ENCODE results near the gene ATF7IP. TPM values are rescaled to one million over a fixed set of nuclear protein-coding genes. Genes with fewer than 3 reads are reported as not detected.

The ATF7IP gene
- total RNA-seq, 1 experiment from 2014 or later: 17.6 TPM

- Histone ChIP-seq H3K4me3 (no peak overlapping the region), H3K36me3 (no peaks in the 10 kb centered on the region), H3K27me3 (replicated peaks) (no peaks in the 10 kb centered on the region), H3K9me3 (replicated peaks) (no peaks in the 10 kb centered on the region), H3K4me1 (replicated peaks) (no peaks in the 10 kb centered on the region), H3K27ac (no peak overlapping the region)
- no peak for DNase-seq (ENCODE audit: low read depth in 1 of 2, low spot score in 2 of 2)
These were observed 145.1 kb downstream of the ATF7IP start for GRCh38 chr12:14510574-14510973.

GRCh38 chr12:14514154-14514842, 148.8 kb downstream of the ATF7IP start:
- no peaks in the 10 kb centered on the region for H3K9me3 ChIP-seq (replicated peaks)
- DNase-seq (ENCODE audit: low read depth in 1 of 2, low spot score in 2 of 2): no peak

GRCh38 chr12:14514946-14515345, 149.5 kb downstream of the ATF7IP start:
- no peaks in the 10 kb centered on the region for H3K27me3 ChIP-seq (replicated peaks)
- H3K36me3 ChIP-seq: no peaks in the 10 kb centered on the region
- no peaks in the 10 kb centered on the region for H3K9me3 ChIP-seq (replicated peaks)
- no peaks in the 10 kb centered on the region for H3K4me1 ChIP-seq (replicated peaks)
- H3K27ac ChIP-seq: no peak overlapping the region
- H3K4me3 ChIP-seq: no peak overlapping the region
- no peak for DNase-seq (ENCODE audit: low read depth in 1 of 2, low spot score in 2 of 2)

More at GRCh38 chr12:14514154-14514842, 148.8 kb downstream of the ATF7IP start:
- H3K36me3 ChIP-seq: no peaks in the 10 kb centered on the region
- H3K4me3 ChIP-seq: no peak overlapping the region
- no peaks in the 10 kb centered on the region for H3K4me1 ChIP-seq (replicated peaks)
- H3K27ac ChIP-seq: no peak overlapping the region
- H3K27me3 ChIP-seq (replicated peaks): no peaks in the 10 kb centered on the region

DNA sequence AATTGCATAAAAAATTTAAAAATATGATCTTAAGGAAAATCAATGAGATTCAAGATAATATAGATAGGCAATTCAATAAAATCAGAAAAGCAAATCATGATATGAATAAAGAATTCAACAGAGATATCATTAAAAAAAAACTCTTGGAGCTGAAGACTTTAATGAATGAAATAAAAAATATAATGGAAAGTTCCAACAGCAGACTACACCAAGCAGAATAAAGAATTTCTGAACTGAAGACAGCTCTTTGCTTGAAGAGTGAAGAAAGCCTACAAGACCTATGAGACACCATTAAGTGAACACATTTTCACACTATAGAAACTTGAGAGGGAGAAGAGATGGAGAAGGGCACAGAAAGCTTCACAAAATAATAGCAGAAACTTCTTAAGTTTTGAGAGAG, 156.3 kb downstream of the ATF7IP start:
- no peaks in the 10 kb centered on the region for H3K27me3 ChIP-seq (replicated peaks)
- no peaks in the 10 kb centered on the region for H3K36me3 ChIP-seq
- DNase-seq (ENCODE audit: low read depth in 1 of 2, low spot score in 2 of 2): no peak
- H3K4me1 ChIP-seq (replicated peaks): no peaks in the 10 kb centered on the region
- H3K27ac ChIP-seq: no peak overlapping the region
- H3K4me3 ChIP-seq: no peak overlapping the region
- peaks cover 2% of the 10 kb centered on the region; the same call in 1 of the 2 replicates for H3K9me3 ChIP-seq (replicated peaks)

DNA sequence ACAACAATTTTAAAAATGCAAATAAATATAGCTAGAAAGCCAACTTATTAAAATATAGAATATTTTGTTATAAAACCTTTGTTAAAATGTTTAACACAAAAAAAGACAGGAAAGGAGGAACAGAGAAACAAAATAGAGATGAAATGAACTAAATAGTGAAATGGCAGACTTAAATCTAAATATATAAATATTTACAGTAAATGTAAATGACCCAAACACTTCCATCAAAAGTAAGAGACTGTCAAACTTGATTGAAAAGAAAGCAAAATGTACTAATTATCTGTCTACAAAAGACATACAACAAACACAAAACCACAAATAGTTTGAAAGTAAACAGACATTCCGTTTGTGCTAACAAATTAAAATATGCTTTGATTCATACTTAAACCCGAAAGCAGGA, 160.5 kb downstream of the ATF7IP start:
- no peak for DNase-seq (ENCODE audit: low read depth in 1 of 2, low spot score in 2 of 2)
- Histone ChIP-seq H3K9me3 (replicated peaks) (peaks cover 2% of the 10 kb centered on the region; the same call in 1 of the 2 replicates), H3K36me3 (no peaks in the 10 kb centered on the region), H3K27me3 (replicated peaks) (no peaks in the 10 kb centered on the region), H3K4me3 (no peak overlapping the region), H3K4me1 (replicated peaks) (no peaks in the 10 kb centered on the region), H3K27ac (no peak overlapping the region)

GRCh38 chr12:14532152-14532551, 166.7 kb downstream of the ATF7IP start:
- Histone ChIP-seq H3K4me3 (no peak overlapping the region), H3K4me1 (replicated peaks) (no peaks in the 10 kb centered on the region), H3K27ac (no peak overlapping the region), H3K9me3 (replicated peaks) (no peaks in the 10 kb centered on the region), H3K36me3 (no peaks in the 10 kb centered on the region), H3K27me3 (replicated peaks) (no peaks in the 10 kb centered on the region)
- no peak for DNase-seq (ENCODE audit: low read depth in 1 of 2, low spot score in 2 of 2)

DNA sequence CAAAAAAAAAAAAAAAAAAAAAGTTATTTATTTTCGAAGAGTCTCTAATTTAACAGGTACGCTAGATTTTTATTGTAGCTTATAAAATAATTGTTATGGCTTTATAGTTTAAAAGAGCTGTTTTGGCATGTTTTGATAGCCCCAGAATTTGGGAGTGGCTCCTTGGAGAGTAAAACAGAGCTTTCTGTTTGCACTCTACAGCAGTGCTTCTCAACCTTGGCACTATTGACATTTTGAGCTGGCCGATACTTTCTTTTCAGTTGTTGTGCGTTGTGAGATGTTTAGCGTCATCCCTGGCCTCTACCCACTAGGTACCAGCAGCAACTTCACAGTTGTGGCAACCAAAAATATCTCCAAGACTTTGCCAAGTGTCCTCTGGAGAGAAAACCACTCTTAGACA, 171.6 kb downstream of the ATF7IP start:
- Histone ChIP-seq H3K27ac (no peak overlapping the region), H3K4me3 (no peak overlapping the region), H3K36me3 (no peaks in the 10 kb centered on the region), H3K9me3 (replicated peaks) (no peaks in the 10 kb centered on the region), H3K27me3 (replicated peaks) (no peaks in the 10 kb centered on the region), H3K4me1 (replicated peaks) (no peaks in the 10 kb centered on the region)
- DNase-seq (ENCODE audit: low read depth in 1 of 2, low spot score in 2 of 2): no peak

GRCh38 chr12:14540801-14541462, 175.4 kb downstream of the ATF7IP start:
- no peaks in the 10 kb centered on the region for H3K9me3 ChIP-seq (replicated peaks)
- DNase-seq (ENCODE audit: low read depth in 1 of 2, low spot score in 2 of 2): no peak
- no peak overlapping the region for H3K27ac ChIP-seq
- H3K36me3 ChIP-seq: no peaks in the 10 kb centered on the region
- H3K4me1 ChIP-seq (replicated peaks): no peaks in the 10 kb centered on the region
- no peaks in the 10 kb centered on the region for H3K27me3 ChIP-seq (replicated peaks)
- H3K4me3 ChIP-seq: no peak overlapping the region

GRCh38 chr12:14545144-14546124, 180.0 kb downstream of the ATF7IP start:
- Histone ChIP-seq H3K36me3 (no peaks in the 10 kb centered on the region), H3K27ac (no peak overlapping the region), H3K27me3 (replicated peaks) (no peaks in the 10 kb centered on the region), H3K4me1 (replicated peaks) (no peaks in the 10 kb centered on the region), H3K9me3 (replicated peaks) (no peaks in the 10 kb centered on the region), H3K4me3 (no peak overlapping the region)
- no peak for DNase-seq (ENCODE audit: low read depth in 1 of 2, low spot score in 2 of 2)

- H3K9me3 ChIP-seq (replicated peaks): no peaks in the 10 kb centered on the region
- no peaks in the 10 kb centered on the region for H3K27me3 ChIP-seq (replicated peaks)
- H3K4me3 ChIP-seq: no peak overlapping the region
These were observed 182.1 kb downstream of the ATF7IP start for GRCh38 chr12:14547571-14547970.

DNA sequence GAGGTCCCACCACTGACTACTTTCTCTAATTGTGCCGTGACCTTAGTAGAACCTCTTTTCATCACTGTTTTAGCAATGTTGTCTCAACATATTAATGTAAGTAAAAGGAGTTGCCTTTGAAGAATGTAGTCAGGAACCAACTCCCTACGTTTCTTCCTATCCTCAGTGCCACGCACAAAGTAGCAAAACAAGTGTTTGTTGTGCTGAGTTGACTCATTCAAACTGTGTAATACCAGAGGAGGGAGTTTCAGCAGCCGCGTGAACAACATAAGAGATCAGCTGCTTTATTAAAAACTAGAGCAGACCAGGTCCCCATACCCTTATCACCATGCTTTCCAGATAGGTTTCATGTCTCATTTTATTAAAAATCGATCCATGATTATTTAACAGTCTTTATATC, 183.1 kb downstream of the ATF7IP start:
- no peaks in the 10 kb centered on the region for H3K36me3 ChIP-seq
- no peak overlapping the region for H3K4me3 ChIP-seq
- no peaks in the 10 kb centered on the region for H3K4me1 ChIP-seq (replicated peaks)
- no peaks in the 10 kb centered on the region for H3K27me3 ChIP-seq (replicated peaks)
- H3K9me3 ChIP-seq (replicated peaks): no peaks in the 10 kb centered on the region
- DNase-seq (ENCODE audit: low read depth in 1 of 2, low spot score in 2 of 2): no peak
- no peak overlapping the region for H3K27ac ChIP-seq

More at GRCh38 chr12:14547571-14547970, 182.1 kb downstream of the ATF7IP start:
- no peak overlapping the region for H3K27ac ChIP-seq
- H3K4me1 ChIP-seq (replicated peaks): no peaks in the 10 kb centered on the region
- no peak for DNase-seq (ENCODE audit: low read depth in 1 of 2, low spot score in 2 of 2)
- H3K36me3 ChIP-seq: no peaks in the 10 kb centered on the region
